ENCODE data around the gene LIPT1.

Gene LIPT1

DNA sequence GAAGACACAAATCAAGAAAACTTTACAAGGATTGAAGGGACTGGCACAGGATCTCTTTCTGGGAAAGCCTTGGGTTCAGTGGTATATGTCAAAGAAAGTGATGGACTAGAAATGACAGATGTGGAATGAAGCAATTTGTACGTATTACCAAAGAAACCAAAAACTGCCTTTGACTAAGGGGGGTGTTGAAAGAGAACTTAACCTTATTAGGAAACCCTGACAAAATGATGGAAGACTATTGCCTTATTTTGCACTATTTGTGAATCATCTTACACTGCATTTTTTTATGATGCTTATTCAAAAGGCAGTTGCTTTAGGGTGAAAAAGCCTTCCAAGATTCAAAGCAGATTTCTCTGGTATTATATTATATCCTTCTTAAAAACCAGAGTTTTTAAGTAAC lies 4.1 kb upstream of the LIPT1 start:
- DNase-seq (ENCODE audit: insufficient read length) (no peak), FAIRE-seq (no peak)

DNA sequence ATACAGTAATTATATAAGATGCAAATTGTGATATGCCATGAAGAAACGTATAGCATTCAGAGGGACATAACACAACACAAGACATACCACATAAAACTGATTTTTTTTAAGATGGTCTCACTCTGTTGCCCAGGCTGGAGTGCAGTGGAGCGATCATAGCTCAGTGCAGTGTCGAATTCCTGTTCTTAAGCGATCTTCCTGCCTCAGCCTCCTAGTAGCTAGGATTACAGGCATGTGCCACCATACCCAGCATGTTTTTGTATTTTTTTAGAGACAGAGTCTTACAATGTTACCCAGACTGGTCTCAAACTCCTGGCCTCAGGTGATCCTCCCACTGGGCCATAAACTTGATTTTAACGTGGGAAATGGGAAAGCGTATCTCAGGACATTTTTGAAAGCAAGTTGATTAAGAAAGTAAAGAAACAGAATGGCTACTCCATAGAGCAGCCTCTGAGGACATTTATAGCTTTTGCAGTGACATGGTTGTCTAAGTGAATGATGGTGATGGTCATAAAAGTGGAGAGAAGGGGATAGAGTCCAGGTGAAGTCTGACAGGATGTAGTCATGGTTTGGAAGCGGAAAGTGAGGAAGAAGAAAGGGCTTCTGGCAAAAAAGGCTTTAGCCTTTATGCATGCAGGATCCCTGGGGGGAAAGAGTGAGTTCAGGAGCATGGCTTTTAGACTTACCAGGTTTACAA lies 2.4 kb upstream of the LIPT1 start:
- DNase-seq (ENCODE audit: insufficient read length) (no peak), FAIRE-seq (no peak)
- TF ChIP-seq POLR2A (IDR thresholded peaks at IDR 0.05; ENCODE audit: low read depth, low read length) (no peak), TAF1 (IDR thresholded peaks at IDR 0.05; ENCODE audit: borderline replicate concordance, low read depth, low read length) (no peak), POLR2AphosphoS5 (IDR thresholded peaks at IDR 0.05; ENCODE audit: low read depth, low read length) (no peak)

More for the DNA sequence above, 4.1 kb upstream of the LIPT1 start:
- TF ChIP-seq POLR2A (IDR thresholded peaks at IDR 0.05; ENCODE audit: low read depth, low read length): no peak
- no peak for TF ChIP-seq POLR2AphosphoS5 (IDR thresholded peaks at IDR 0.05; ENCODE audit: low read depth, low read length)
- TF ChIP-seq TAF1 (IDR thresholded peaks at IDR 0.05; ENCODE audit: borderline replicate concordance, low read depth, low read length): no peak

DNA sequence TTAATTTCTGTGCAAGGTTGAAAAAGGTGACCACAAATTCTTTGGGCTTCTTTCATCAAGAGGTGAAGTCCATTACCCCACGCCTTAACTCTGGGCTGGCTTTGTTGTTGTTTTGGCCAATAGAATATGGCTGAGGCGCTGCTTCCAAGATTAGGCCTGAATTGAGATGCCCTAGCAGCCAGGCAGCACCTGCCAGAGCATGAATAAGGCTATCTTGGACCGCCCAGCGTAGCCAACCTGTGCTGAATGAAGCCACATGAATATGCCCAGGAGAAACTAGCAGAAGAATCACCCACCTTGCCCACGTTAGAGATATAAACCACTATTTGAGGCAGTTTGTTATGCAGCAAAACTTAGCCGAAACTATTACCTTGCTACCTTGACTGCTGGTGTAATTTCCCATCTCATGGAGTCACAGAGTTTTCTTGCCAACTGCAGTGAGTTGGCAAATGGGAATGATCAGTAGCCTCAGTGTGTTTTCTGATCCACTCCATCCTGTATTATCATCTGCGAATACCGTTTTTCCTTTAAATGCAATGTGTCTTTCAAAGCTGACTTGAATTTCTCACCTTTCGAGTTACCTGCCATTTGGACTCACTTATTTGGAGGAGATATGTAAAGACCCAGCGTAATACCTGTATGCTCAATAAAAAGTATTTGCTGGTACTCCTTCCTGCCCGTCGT lies 704 bp upstream of the LIPT1 start:
- FAIRE-seq (peak; percentile 67), DNase-seq (ENCODE audit: insufficient read length) (no peak)
- TF ChIP-seq POLR2A (IDR thresholded peaks at IDR 0.05; ENCODE audit: low read depth, low read length) (no peak), TAF1 (IDR thresholded peaks at IDR 0.05; ENCODE audit: borderline replicate concordance, low read depth, low read length) (no peak), POLR2AphosphoS5 (IDR thresholded peaks at IDR 0.05; ENCODE audit: low read depth, low read length) (no peak)

DNA sequence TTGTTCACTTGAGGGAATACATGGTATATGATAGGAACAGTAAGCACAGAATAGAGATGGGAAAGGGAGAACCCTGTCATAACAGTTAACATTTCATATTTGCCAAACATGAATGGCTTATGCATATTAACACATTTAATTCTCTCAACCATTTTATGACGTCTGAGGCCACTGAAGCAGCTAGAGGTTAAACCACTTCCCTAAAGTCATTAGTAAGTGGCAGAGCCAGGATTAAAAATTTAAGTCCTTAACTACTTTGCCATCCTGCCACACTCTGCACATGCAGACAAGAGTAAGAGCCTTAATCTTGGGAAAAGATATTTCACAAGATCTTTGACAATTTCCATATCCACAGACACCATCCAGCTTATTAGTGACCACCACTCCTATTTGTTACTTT lies 2.1 kb downstream of the LIPT1 start:
- FAIRE-seq: no peak
- TF ChIP-seq TAF1 (IDR thresholded peaks at IDR 0.05; ENCODE audit: borderline replicate concordance, low read depth, low read length): no peak
- DNase-seq (ENCODE audit: insufficient read length): no peak

DNA sequence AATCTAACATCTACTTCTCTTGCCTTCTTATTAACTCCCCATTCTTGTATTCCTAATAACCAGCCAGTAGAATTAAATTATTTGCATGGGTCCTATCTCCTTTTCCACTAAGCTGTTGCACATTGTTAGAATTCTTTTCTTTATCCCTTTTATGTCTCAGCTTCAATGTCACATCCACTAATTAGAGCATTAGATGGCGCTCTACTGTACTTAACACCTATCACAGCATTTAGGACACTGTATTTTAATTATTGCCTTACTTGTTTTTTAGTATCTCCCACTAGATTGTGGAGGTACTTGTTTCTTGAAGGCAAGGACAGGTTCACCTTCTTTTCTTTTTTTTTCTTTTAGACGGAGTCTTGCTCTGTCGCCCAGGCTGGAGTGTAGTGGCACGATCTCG lies 3.8 kb downstream of the LIPT1 start:
- no peak for FAIRE-seq
- no peak for TF ChIP-seq POLR2A (IDR thresholded peaks at IDR 0.05; ENCODE audit: low read depth, low read length)
- TF ChIP-seq TAF1 (IDR thresholded peaks at IDR 0.05; ENCODE audit: borderline replicate concordance, low read depth, low read length): no peak
- no peak for TF ChIP-seq POLR2AphosphoS5 (IDR thresholded peaks at IDR 0.05; ENCODE audit: low read depth, low read length)
- DNase-seq (ENCODE audit: insufficient read length): no peak

DNA sequence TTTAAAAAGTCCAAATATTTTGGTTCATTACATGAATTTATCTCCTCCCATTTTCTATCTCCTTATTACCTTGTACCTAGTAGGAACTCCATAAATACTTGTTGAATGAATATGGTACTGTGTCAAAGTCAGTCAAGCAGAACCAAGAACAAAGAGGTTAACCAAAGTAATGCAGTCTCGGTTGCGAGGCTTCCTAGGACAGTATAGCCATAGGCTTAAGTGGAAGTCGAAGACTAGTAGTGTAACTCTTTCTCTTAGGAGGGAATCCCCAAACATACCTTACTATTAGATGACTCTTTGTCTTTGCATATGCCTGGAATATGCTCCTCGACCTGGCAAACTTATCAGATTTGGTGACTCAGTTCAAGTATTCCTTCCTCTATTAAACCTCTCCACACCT lies 4.8 kb downstream of the LIPT1 start:
- TF ChIP-seq POLR2A (IDR thresholded peaks at IDR 0.05; ENCODE audit: low read depth, low read length): no peak
- TF ChIP-seq TAF1 (IDR thresholded peaks at IDR 0.05; ENCODE audit: borderline replicate concordance, low read depth, low read length): no peak
- no peak for TF ChIP-seq POLR2AphosphoS5 (IDR thresholded peaks at IDR 0.05; ENCODE audit: low read depth, low read length)
- DNase-seq (ENCODE audit: insufficient read length) (no peak), FAIRE-seq (no peak)

DNA sequence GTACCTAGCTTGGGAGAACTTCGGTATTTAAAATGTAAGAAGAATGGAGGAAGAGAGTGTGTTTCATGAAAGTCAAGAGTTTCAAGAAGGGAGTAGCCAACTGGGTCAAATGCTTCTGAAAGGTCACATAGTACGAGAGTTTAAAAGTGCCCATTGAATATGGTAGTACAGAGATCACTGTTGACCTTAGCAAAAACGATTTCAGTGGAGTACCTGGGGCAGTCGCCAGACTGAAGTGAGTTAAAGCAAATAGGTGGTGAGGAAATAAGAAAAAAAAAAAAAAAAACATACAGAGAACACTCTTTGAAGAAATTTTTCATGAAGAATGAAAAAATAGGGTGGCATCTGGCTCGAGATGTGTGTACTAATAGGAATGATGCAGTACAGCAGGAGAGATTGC lies 11.5 kb downstream of the LIPT1 start:
- TF ChIP-seq POLR2A (IDR thresholded peaks at IDR 0.05; ENCODE audit: low read depth, low read length): no peak
- TF ChIP-seq TAF1 (IDR thresholded peaks at IDR 0.05; ENCODE audit: borderline replicate concordance, low read depth, low read length): no peak
- no peak for TF ChIP-seq POLR2AphosphoS5 (IDR thresholded peaks at IDR 0.05; ENCODE audit: low read depth, low read length)
- DNase-seq (ENCODE audit: insufficient read length): no peak
- no peak for FAIRE-seq

DNA sequence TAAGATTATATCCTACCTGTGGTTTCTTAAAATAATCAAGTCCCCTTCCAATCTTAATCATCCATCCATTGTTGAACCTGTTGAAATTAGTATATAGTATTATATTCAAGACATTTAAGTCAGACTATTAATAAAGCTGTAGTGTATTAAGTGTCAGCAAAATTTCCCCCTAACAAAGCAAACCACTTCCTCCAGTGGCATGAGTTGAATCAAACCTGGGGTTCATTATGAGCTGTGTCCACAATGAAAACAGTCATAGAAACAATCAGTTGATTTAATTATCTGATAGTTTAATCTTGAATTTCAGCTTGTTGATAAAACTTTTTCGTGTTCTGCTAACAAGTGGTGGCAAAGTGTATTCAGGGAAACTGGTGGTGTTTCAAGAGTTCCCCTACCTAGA lies 14.8 kb downstream of the LIPT1 start:
- DNase-seq (ENCODE audit: insufficient read length): no peak
- FAIRE-seq: no peak
- TF ChIP-seq TAF1 (IDR thresholded peaks at IDR 0.05; ENCODE audit: borderline replicate concordance, low read depth, low read length) (no peak), POLR2AphosphoS5 (IDR thresholded peaks at IDR 0.05; ENCODE audit: low read depth, low read length) (no peak), POLR2A (IDR thresholded peaks at IDR 0.05; ENCODE audit: low read depth, low read length) (no peak)

DNA sequence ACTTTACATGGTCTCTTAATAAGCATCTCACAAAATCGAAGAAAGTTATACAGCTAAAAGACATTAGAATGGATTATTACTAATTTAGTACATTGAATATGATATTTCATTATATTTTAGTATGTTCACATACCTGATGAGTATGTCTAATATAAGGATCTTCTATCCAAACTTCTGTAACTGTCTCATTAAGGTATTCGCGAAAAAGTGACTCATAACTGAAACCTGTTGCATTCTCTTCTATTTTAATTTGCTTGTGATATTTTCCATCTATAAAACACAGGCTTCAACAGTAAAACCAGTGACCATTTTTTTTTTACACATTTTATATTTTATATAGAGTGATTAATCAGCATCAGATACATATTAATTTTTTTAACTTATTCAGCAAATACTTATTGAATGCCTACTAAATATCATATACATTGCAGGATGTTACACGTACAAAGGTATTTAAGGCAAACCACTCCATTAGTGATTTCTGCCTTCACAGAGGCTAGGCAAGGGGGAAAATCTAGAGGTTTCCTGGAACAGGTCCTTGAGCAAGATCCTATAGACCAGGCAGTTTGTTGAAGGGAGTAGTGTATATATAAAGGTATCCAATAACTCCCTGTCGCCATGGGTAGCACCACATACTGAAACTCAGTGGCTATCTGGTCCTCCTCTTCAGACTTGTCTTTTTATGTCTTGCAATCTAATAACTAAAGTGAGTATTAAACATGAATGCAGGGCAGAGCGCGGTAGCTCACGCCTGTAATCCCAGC lies 16.8 kb downstream of the LIPT1 start:
- DNase-seq (ENCODE audit: insufficient read length) (no peak), FAIRE-seq (no peak)
- TF ChIP-seq TAF1 (IDR thresholded peaks at IDR 0.05; ENCODE audit: borderline replicate concordance, low read depth, low read length): no peak
- TF ChIP-seq POLR2A (IDR thresholded peaks at IDR 0.05; ENCODE audit: low read depth, low read length): no peak
- no peak for TF ChIP-seq POLR2AphosphoS5 (IDR thresholded peaks at IDR 0.05; ENCODE audit: low read depth, low read length)

DNA sequence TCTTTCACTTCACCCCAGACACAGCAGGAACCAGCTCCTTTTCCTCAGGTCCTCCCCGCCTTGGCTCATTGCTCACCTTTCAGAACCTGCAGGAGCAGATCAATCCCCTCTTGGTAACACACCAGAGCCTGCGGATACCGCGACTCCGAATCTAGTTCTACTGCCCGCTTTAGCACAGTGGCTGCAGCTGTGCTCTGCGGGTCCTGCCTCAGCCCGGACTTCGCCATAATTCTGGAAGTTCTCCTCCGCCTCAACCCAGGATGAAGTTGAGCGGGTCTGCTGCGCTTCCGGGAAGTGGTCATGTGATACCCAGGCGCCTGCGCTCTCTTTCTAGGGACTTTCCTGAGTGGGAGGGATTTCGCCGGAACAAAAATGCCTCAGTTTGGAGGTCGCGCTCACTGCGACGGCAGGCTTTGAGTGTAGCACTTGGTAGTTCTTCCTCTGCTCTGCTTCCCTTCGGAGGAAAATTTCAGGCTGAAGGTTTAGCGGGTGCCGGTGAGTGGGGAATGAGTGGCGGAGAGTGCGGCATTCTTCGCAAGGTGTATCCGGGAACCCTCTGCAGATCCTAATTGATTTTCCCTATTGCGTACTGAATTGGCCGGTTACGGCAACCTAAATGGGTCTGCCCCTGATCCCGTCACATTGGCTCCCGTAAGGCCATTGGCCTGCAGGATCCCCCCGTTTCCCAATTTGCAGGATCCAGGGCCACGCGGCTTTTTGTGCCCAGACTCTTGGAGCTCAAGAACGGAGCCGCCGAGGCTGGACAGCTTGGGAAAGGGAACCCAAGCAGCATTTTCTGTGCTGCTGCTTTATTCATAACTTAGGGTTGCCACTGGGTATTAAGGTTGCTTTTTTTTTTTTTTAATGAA lies 26.2 kb downstream of the LIPT1 start, which contains the start of the genes MITD1 and MRPL30:
Gene MITD1, minus strand, starts transcription at position 304 of the 869 bp plus-strand sequence. Its CDS starts 77 bp downstream, at position 227.
Gene MRPL30, plus strand, starts transcription at position 430 of the 869 bp plus-strand sequence. CDS start 5,020 bp downstream, outside the sequence.
- DNase-seq (ENCODE audit: insufficient read length): peak; percentile 59
- TF ChIP-seq TAF1 (IDR thresholded peaks at IDR 0.05; ENCODE audit: borderline replicate concordance, low read depth, low read length) (peak; percentile 97), POLR2A (IDR thresholded peaks at IDR 0.05; ENCODE audit: low read depth, low read length) (peak; percentile 95), POLR2AphosphoS5 (IDR thresholded peaks at IDR 0.05; ENCODE audit: low read depth, low read length) (peak; percentile 94)
- FAIRE-seq: peak; percentile 95

DNA sequence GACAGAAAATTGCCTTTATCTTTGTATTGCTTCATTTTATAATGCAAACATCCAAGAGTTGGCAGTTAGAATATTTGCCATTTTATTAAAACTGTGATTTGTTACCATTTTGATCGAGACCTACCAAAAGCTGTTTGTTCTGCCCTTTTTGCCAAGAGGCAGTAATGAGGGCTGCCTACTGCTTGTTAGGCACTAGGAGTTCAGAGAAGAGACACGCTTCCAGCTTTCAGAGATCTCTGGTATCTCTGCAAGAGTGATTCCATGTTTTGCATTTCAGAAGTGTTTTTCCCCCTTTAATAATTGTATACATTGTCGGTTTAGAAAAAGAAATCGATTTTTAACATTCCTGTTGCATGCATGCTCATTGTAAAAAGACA lies 26.8 kb downstream of the LIPT1 start:
- DNase-seq (ENCODE audit: insufficient read length) (no peak), FAIRE-seq (no peak)
- no peak for TF ChIP-seq TAF1 (IDR thresholded peaks at IDR 0.05; ENCODE audit: borderline replicate concordance, low read depth, low read length)
- no peak for TF ChIP-seq POLR2AphosphoS5 (IDR thresholded peaks at IDR 0.05; ENCODE audit: low read depth, low read length)
- TF ChIP-seq POLR2A (IDR thresholded peaks at IDR 0.05; ENCODE audit: low read depth, low read length): no peak
